HepG2 (cell line): Measurements from ENCODE around the gene MNT. TPM values are rescaled to one million over a fixed set of nuclear protein-coding genes. Genes with fewer than 3 reads are reported as not detected.

Experiments used
- CENPT ChIP-seq: sonication (generic); formaldehyde crosslinking; IDR thresholded peaks from 2 replicates; pipeline ENCODE4 v1.8.0; 2022; ENCODE audit warnings: low read depth, mild to moderate bottlenecking, moderate library complexity, missing genetic modification reagents
- FIP1L1 ChIP-seq: fragments of 200-400 bp; formaldehyde crosslinking; IDR thresholded peaks from 2 replicates; pipeline ENCODE4 v1.6.1; 2018; ENCODE audit warnings: low read depth, mild to moderate bottlenecking, low read length, moderate library complexity, borderline replicate concordance; ENCODE audit not compliant: insufficient read depth
- KDM2A ChIP-seq: sonication (generic); formaldehyde crosslinking; IDR thresholded peaks from 2 replicates; pipeline ENCODE4 v1.4.0; 2020; ENCODE audit warnings: low read depth, missing genetic modification reagents, borderline replicate concordance
- KDM4B ChIP-seq: sonication (generic); formaldehyde crosslinking; IDR thresholded peaks from 2 replicates; pipeline ENCODE4 v1.4.0; 2020; ENCODE audit warnings: missing genetic modification reagents
- KDM5B ChIP-seq: sonication (generic); formaldehyde crosslinking; IDR thresholded peaks from 2 replicates; pipeline ENCODE4 v1.4.0; 2020; ENCODE audit warnings: missing genetic modification reagents, mild to moderate bottlenecking, borderline replicate concordance
- KMT2A ChIP-seq: sonication (generic); formaldehyde crosslinking; IDR thresholded peaks from 2 replicates; pipeline ENCODE4 v1.4.0; 2020; ENCODE audit warnings: missing genetic modification reagents
- MAZ ChIP-seq, 2 experiments: sonication (generic) in 1 of 2; formaldehyde crosslinking in 1 of 2; IDR thresholded peaks; 2 replicates each; pipeline versions ENCODE4 v1.5.0 to v1.6.1; 2012 to 2020; ENCODE audit warnings: low read depth in 2 of 2, mild to moderate bottlenecking in 2 of 2, borderline replicate concordance in 1 of 2, improper control_type of control experiment in 1 of 2, low read length in 1 of 2, missing genetic modification reagents in 1 of 2, moderate library complexity in 1 of 2
- RFXAP ChIP-seq: sonication (generic); formaldehyde crosslinking; IDR thresholded peaks from 2 replicates; pipeline ENCODE4 v1.4.0; 2020; ENCODE audit warnings: missing genetic modification reagents, borderline replicate concordance
- ZNF232 ChIP-seq: sonication (generic); formaldehyde crosslinking; IDR thresholded peaks from 2 replicates; pipeline ENCODE4 v1.4.0; 2020; ENCODE audit warnings: missing genetic modification reagents, borderline replicate concordance
- ZNF274 ChIP-seq: sonication (generic); formaldehyde crosslinking; IDR thresholded peaks from 2 replicates; pipeline ENCODE4 v1.5.1; 2020; ENCODE audit warnings: mild to moderate bottlenecking, missing genetic modification reagents
- ZNF292 ChIP-seq: sonication (generic); formaldehyde crosslinking; IDR thresholded peaks from 2 replicates; pipeline ENCODE4 v1.8.1; 2022; ENCODE audit warnings: mild to moderate bottlenecking, low read depth, missing genetic modification reagents, borderline replicate concordance
- ZNF660 ChIP-seq: sonication (generic); formaldehyde crosslinking; IDR thresholded peaks from 2 replicates; pipeline ENCODE4 v1.5.1; 2020; ENCODE audit warnings: mild to moderate bottlenecking, low read depth, missing genetic modification reagents, borderline replicate concordance
- ZNF746 ChIP-seq: sonication (generic); formaldehyde crosslinking; IDR thresholded peaks from 2 replicates; pipeline ENCODE4 v1.8.0; 2022; ENCODE audit warnings: mild to moderate bottlenecking, missing genetic modification reagents
- ZNF749 ChIP-seq: sonication (generic); formaldehyde crosslinking; IDR thresholded peaks from 2 replicates; pipeline ENCODE4 v1.8.0; 2022; ENCODE audit warnings: mild to moderate bottlenecking, missing genetic modification reagents, moderate library complexity, borderline replicate concordance
- ZNF777 ChIP-seq: sonication (generic); formaldehyde crosslinking; IDR thresholded peaks from 2 replicates; pipeline ENCODE4 v1.4.0; 2020; ENCODE audit warnings: missing genetic modification reagents
- polyA plus RNA-seq, 8 experiments: library from polyadenylated mRNA; depleted of rRNA in 3 of 8; stranded (reverse) in 7 of 8; unstranded in 1 of 8; fragments of >200 nt; fragmentation: Illumina TruSeq in 4 of 8; extraction: Trizol in 4 of 8; gene quantifications; 2 replicates each; pipeline versions ENCODE4 v1.2.1 to v1.2.3, GENCODE V29; 2011 to 2016; ENCODE audit warnings: low read depth in 4 of 8, missing spikeins in 1 of 8, mixed read lengths in 1 of 8; ENCODE audit not compliant: insufficient read depth in 1 of 8
- total RNA-seq, 5 experiments: library from RNA; depleted of rRNA; stranded (reverse); fragments of >200 nt; fragmentation: Illumina TruSeq; extraction: Trizol; gene quantifications; 2 replicates each; pipeline ENCODE4 v1.2.3, GENCODE V29; 2016; ENCODE audit warnings: low read depth in 1 of 5
- TF ChIP-seq, protein P1 (sequence below): sonication (generic); formaldehyde crosslinking; IDR thresholded peaks from 2 replicates; pipeline ENCODE4 v1.5.0; 2020; ENCODE audit warnings: missing genetic modification reagents
- TF ChIP-seq, protein P2 (sequence below): sonication (generic); formaldehyde crosslinking; IDR thresholded peaks from 2 replicates; pipeline ENCODE4 v1.5.1; 2020; ENCODE audit warnings: mild to moderate bottlenecking, missing genetic modification reagents, moderate library complexity
- TF ChIP-seq, protein P3 (sequence below): sonication (generic); formaldehyde crosslinking; IDR thresholded peaks from 2 replicates; pipeline ENCODE4 v1.4.0; 2020; ENCODE audit warnings: missing genetic modification reagents, borderline replicate concordance
- TF ChIP-seq, protein P4 (sequence below): sonication (generic); formaldehyde crosslinking; conservative IDR thresholded peaks from 2 replicates; pipeline ENCODE4 v1.8.0; 2022; ENCODE audit warnings: mild to moderate bottlenecking, moderate library complexity, missing genetic modification reagents

The MNT gene
- total and polyA plus RNA-seq, 2 of the 13 experiments (the other 11 are each of a cell fraction or from before 2014, with no cell fraction given) = 2.1 to 3.5 TPM

DNA sequence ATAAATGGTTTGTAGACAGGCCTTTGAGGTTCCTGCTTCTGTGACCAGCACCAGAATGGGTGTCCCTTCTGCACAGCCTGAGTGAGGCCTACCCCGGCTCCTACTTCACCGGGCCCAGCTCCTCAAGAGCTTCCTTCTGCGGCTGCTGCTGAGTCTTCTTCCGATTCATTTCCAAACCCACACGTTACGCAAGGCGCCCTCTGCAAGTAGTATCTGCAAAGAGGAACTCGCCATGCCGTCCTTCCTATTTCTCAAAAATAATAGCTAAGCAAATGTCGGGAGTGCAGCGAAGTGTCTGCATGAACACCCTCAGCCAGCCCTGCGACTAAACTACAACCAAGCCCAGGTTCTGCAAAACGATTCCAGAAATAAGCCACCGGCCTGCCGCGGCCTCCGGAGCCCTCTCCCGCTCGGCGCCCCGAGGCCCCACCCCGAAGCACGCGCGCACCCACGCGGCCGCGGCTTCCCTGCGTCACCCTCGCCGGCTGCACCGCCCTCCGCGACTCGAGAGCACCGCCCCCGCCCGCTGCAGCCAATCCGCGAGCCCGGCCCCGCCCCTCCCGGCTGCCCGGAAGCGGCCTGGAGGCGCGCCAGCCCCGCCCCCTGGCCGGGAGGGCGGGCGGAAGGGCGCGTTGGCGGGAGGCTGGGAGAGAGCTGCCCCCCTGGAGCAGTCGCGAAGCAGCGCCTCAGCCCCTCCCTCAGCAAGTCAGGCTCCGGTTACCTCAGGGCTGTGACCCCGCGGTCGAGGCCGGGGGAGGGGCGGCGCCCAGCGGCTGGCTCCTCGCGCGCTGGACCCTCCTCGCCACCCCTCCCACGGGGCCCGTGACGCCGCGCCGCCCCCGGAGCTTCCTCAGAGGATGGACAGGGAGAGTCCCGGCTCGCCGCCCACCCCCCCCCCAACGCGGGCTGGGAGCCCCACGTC, 8.3 kb downstream of the MNT start (continued):
- TF ChIP-seq FIP1L1 = no peak
- TF ChIP-seq ZNF746 (CRISPR knock-in tag) = peak; percentile 54; the same call in 1 of the 2 replicates
- TF ChIP-seq ZNF777 = no peak
- TF ChIP-seq, protein P1, sequence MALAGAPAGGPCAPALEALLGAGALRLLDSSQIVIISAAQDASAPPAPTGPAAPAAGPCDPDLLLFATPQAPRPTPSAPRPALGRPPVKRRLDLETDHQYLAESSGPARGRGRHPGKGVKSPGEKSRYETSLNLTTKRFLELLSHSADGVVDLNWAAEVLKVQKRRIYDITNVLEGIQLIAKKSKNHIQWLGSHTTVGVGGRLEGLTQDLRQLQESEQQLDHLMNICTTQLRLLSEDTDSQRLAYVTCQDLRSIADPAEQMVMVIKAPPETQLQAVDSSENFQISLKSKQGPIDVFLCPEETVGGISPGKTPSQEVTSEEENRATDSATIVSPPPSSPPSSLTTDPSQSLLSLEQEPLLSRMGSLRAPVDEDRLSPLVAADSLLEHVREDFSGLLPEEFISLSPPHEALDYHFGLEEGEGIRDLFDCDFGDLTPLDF (CRISPR knock-in tag) = peak; percentile 53
- TF ChIP-seq ZNF749 (CRISPR knock-in tag) = no peak
- TF ChIP-seq RFXAP (CRISPR knock-in tag) = peak; percentile 51; the same call in 1 of the 2 replicates
- no peak for TF ChIP-seq KDM4B (CRISPR knock-in tag)
- no peak for TF ChIP-seq CENPT (CRISPR knock-in tag)
- TF ChIP-seq, protein P2, sequence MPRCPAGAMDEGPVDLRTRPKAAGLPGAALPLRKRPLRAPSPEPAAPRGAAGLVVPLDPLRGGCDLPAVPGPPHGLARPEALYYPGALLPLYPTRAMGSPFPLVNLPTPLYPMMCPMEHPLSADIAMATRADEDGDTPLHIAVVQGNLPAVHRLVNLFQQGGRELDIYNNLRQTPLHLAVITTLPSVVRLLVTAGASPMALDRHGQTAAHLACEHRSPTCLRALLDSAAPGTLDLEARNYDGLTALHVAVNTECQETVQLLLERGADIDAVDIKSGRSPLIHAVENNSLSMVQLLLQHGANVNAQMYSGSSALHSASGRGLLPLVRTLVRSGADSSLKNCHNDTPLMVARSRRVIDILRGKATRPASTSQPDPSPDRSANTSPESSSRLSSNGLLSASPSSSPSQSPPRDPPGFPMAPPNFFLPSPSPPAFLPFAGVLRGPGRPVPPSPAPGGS (CRISPR knock-in tag) = no peak
- 0 out of 2 replicates have a peak, but pooled peaks have one; percentile 36 for TF ChIP-seq KDM5B (CRISPR knock-in tag)
- TF ChIP-seq ZNF660 (CRISPR knock-in tag) = no peak
- peak; percentile 17; the same call in 1 of the 2 replicates for TF ChIP-seq KDM2A (CRISPR knock-in tag)
- TF ChIP-seq ZNF292 = no peak
- TF ChIP-seq, protein P3, sequence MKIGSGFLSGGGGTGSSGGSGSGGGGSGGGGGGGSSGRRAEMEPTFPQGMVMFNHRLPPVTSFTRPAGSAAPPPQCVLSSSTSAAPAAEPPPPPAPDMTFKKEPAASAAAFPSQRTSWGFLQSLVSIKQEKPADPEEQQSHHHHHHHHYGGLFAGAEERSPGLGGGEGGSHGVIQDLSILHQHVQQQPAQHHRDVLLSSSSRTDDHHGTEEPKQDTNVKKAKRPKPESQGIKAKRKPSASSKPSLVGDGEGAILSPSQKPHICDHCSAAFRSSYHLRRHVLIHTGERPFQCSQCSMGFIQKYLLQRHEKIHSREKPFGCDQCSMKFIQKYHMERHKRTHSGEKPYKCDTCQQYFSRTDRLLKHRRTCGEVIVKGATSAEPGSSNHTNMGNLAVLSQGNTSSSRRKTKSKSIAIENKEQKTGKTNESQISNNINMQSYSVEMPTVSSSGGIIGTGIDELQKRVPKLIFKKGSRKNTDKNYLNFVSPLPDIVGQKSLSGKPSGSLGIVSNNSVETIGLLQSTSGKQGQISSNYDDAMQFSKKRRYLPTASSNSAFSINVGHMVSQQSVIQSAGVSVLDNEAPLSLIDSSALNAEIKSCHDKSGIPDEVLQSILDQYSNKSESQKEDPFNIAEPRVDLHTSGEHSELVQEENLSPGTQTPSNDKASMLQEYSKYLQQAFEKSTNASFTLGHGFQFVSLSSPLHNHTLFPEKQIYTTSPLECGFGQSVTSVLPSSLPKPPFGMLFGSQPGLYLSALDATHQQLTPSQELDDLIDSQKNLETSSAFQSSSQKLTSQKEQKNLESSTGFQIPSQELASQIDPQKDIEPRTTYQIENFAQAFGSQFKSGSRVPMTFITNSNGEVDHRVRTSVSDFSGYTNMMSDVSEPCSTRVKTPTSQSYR = peak; percentile 72; the same call in 1 of the 2 replicates
- TF ChIP-seq KMT2A (CRISPR knock-in tag) = 0 out of 2 replicates have a peak, but pooled peaks have one; percentile 3
- TF ChIP-seq, protein P4, sequence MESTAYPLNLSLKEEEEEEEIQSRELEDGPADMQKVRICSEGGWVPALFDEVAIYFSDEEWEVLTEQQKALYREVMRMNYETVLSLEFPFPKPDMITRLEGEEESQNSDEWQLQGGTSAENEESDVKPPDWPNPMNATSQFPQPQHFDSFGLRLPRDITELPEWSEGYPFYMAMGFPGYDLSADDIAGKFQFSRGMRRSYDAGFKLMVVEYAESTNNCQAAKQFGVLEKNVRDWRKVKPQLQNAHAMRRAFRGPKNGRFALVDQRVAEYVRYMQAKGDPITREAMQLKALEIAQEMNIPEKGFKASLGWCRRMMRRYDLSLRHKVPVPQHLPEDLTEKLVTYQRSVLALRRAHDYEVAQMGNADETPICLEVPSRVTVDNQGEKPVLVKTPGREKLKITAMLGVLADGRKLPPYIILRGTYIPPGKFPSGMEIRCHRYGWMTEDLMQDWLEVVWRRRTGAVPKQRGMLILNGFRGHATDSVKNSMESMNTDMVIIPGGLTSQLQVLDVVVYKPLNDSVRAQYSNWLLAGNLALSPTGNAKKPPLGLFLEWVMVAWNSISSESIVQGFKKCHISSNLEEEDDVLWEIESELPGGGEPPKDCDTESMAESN (CRISPR knock-in tag) = 0 out of 2 replicates have a peak, but pooled peaks have one; percentile 20
- TF ChIP-seq ZNF232 (CRISPR knock-in tag) = no peak
- TF ChIP-seq MAZ (IDR thresholded peaks at IDR 0.05; ENCODE audit: borderline replicate concordance, low read depth, low read length) = no peak
- peak; percentile 77 for TF ChIP-seq MAZ (CRISPR knock-in tag; IDR thresholded peaks at IDR 0.05; ENCODE audit: low read depth)
- no peak for TF ChIP-seq ZNF274 (CRISPR knock-in tag)
